Karpas-422 (cell line): ENCODE data around the gene ERCC6. TPM values are rescaled to one million over a fixed set of nuclear protein-coding genes. Genes with fewer than 3 reads are reported as not detected.

ENCODE experiments used
- DNase-seq: peaks from one replicate; pipeline ENCODE4 v3.0.0-alpha.2; 2015
- H2AFZ ChIP-seq: fragments of 200-600 bp; sonication (generic); 2 replicates; pipeline ENCODE4 v1.6.1; 2014; ENCODE audit warnings: antibody characterized with exemption, low read length, mixed read lengths
- H3K27ac ChIP-seq: fragments of 200-600 bp; sonication (generic); 2 replicates; pipeline ENCODE4 v1.5.1; 2014; ENCODE audit warnings: mild to moderate bottlenecking, low read length, moderate library complexity
- H3K27me3 ChIP-seq: fragments of 200-600 bp; sonication (generic); 2 replicates; pipeline ENCODE4 v1.6.1; 2014; ENCODE audit warnings: low read length, mixed read lengths
- H3K36me3 ChIP-seq: fragments of 200-600 bp; sonication (generic); 2 replicates; pipeline ENCODE4 v1.6.1; 2014; ENCODE audit warnings: low read length, mixed read lengths; ENCODE audit not compliant: insufficient read depth
- H3K4me1 ChIP-seq: fragments of 200-600 bp; sonication (generic); 2 replicates; pipeline ENCODE4 v1.6.1; 2014; ENCODE audit warnings: mild to moderate bottlenecking, low read length, mixed read lengths
- H3K4me2 ChIP-seq: fragments of 200-600 bp; sonication (generic); 2 replicates; pipeline ENCODE4 v1.6.1; 2014; ENCODE audit warnings: low read length, low read depth, mild to moderate bottlenecking; ENCODE audit not compliant: poor library complexity, severe bottlenecking
- H3K4me3 ChIP-seq: fragments of 200-600 bp; sonication (generic); 2 replicates; pipeline ENCODE4 v1.5.1; 2014; ENCODE audit warnings: mild to moderate bottlenecking, antibody characterized with exemption, low read length, mixed read lengths
- H3K79me2 ChIP-seq: fragments of 200-600 bp; sonication (generic); 2 replicates; pipeline ENCODE4 v1.6.1; 2014; ENCODE audit warnings: mild to moderate bottlenecking, low read length, mixed read lengths
- H3K9ac ChIP-seq: fragments of 200-600 bp; sonication (generic); 2 replicates; pipeline ENCODE4 v1.6.0; 2014; ENCODE audit warnings: low read length
- H3K9me2 ChIP-seq: fragments of 200-600 bp; sonication (generic), shearing (Covaris generic); replicated peaks from 2 replicates; pipeline ENCODE4 v1.6.0; 2014; ENCODE audit warnings: mild to moderate bottlenecking, low read length, moderate library complexity; ENCODE audit not compliant: insufficient read depth
- H3K9me3 ChIP-seq: fragments of 300-700, 200-600 bp; sonication (generic); 2 replicates; pipeline ENCODE4 v1.6.1; 2014; ENCODE audit warnings: low read length, mixed read lengths
- H4K20me1 ChIP-seq: fragments of 200-600 bp; sonication (generic); 2 replicates; pipeline ENCODE4 v1.6.1; 2014; ENCODE audit warnings: mild to moderate bottlenecking, antibody characterized with exemption, low read length, low read depth; ENCODE audit not compliant: insufficient read depth
- total RNA-seq: library from RNA; depleted of rRNA; stranded (reverse); fragments of >200 nt; shearing (Covaris generic); gene quantifications from 2 replicates; pipeline ENCODE4 v1.2.3, GENCODE V29; 2014; ENCODE audit warnings: low replicate concordance

ERCC6 gene
- total RNA-seq, 1 experiment from 2014 or later: 33.8 TPM

- H3K27me3 ChIP-seq: no peaks in the 10 kb centered on the region
- no peaks in the 10 kb centered on the region for H3K79me2 ChIP-seq
These were observed 20.6 kb upstream of the ERCC6 start for GRCh38 chr10:49559476-49559875.

DNA sequence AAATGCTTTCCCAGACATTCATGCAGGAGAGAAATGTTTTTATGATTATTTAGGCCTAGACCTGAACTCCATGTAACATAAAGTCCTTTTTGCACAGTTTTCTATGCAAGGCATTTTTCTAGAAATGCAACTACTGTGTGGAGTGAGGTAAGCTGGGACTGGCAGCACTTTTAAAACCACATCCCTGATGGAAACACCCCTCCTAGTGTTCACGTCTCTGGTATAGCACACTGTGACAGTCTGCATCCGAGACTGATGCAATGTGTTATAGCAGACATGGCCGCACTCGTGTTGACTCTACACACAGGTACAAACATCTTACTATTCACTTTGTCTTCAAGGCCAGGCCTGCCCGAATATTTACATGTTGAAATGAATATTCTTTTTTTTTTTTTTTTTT, 19.3 kb upstream of the ERCC6 start:
- no peak overlapping the region for H3K4me2 ChIP-seq
- H3K27me3 ChIP-seq: no peaks in the 10 kb centered on the region
- DNase-seq: no peak
- no peaks in the 10 kb centered on the region for H3K9me2 ChIP-seq
- no peaks in the 10 kb centered on the region for H4K20me1 ChIP-seq
- no peak overlapping the region for H3K4me3 ChIP-seq
- H3K9me3 ChIP-seq: no peaks in the 10 kb centered on the region
- H3K79me2 ChIP-seq: no peaks in the 10 kb centered on the region
- H2AFZ ChIP-seq: no peak overlapping the region
- H3K9ac ChIP-seq: no peak overlapping the region
- no peaks in the 10 kb centered on the region for H3K36me3 ChIP-seq
- no peak overlapping the region for H3K27ac ChIP-seq
- H3K4me1 ChIP-seq: peaks cover 9% of the 10 kb centered on the region

More at GRCh38 chr10:49559476-49559875, 20.6 kb upstream of the ERCC6 start:
- Histone ChIP-seq H3K9me3 (no peaks in the 10 kb centered on the region), H3K9me2 (no peaks in the 10 kb centered on the region), H3K27ac (no peak overlapping the region), H3K4me3 (no peak overlapping the region), H3K9ac (no peak overlapping the region), H4K20me1 (no peaks in the 10 kb centered on the region), H3K36me3 (no peaks in the 10 kb centered on the region), H3K4me1 (peaks cover 9% of the 10 kb centered on the region), H2AFZ (no peak overlapping the region), H3K4me2 (no peak overlapping the region)
- DNase-seq: no peak

DNA sequence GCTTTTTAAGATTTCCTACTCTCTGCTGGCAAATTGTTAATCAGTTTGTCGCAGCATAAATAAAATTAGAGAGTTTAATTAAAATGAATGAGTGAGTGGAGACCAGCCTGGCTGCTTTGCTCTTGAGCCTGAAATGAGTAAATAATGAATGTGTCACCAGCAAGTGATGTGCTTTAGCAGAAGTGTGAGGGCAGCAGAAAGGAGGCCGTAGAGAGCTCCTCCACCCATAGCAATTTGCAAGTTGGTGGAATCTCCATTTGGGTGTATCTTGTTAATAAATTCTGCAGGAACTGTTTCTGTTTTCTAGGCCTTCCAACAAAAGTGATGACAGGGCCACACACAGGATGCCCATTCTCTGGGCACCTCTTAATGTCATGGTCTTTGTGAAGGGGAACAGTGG, 18.8 kb upstream of the ERCC6 start:
- H3K9me3 ChIP-seq: no peaks in the 10 kb centered on the region

GRCh38 chr10:49556723-49557122, 17.8 kb upstream of the ERCC6 start:
- Histone ChIP-seq H4K20me1 (no peaks in the 10 kb centered on the region), H3K79me2 (no peaks in the 10 kb centered on the region), H3K4me1 (peaks cover 6% of the 10 kb centered on the region; the same call in 1 of the 2 replicates), H3K27me3 (no peaks in the 10 kb centered on the region), H3K36me3 (no peaks in the 10 kb centered on the region), H2AFZ (no peak overlapping the region), H3K4me2 (no peak overlapping the region), H3K9me3 (no peaks in the 10 kb centered on the region), H3K9ac (no peak overlapping the region), H3K4me3 (no peak overlapping the region), H3K9me2 (no peaks in the 10 kb centered on the region), H3K27ac (no peak overlapping the region)
- DNase-seq: no peak

More for the DNA sequence above, 18.8 kb upstream of the ERCC6 start:
- Histone ChIP-seq H3K4me3 (no peak overlapping the region), H4K20me1 (no peaks in the 10 kb centered on the region), H3K27me3 (no peaks in the 10 kb centered on the region), H3K9ac (no peak overlapping the region), H3K9me2 (no peaks in the 10 kb centered on the region), H2AFZ (no peak overlapping the region), H3K36me3 (no peaks in the 10 kb centered on the region), H3K27ac (no peak overlapping the region), H3K79me2 (no peaks in the 10 kb centered on the region), H3K4me1 (peaks cover 9% of the 10 kb centered on the region), H3K4me2 (no peak overlapping the region)
- no peak for DNase-seq

GRCh38 chr10:49552277-49552676, 13.4 kb upstream of the ERCC6 start:
- no peaks in the 10 kb centered on the region for H3K36me3 ChIP-seq
- H3K27me3 ChIP-seq: no peaks in the 10 kb centered on the region
- no peak overlapping the region for H2AFZ ChIP-seq

DNA sequence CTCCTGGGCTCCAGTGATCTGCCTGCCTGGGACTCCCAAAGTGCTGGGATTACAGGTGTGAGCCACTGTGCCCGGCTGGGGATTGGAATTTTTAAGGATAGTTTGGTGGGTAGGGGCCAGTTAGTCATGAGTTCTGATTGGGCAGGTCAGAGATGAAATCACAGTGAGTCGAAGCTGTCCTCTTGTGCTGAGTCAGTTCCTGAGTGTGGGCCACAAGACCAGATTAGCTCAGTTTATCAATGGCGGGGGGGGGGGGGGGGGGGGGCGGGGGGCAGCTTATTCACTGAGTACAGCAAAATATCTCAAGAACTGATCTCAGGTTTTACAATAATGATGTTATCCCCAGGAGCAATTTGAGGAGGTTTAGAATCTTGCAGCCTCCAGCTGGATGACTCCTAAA, 11.6 kb upstream of the ERCC6 start:
- Histone ChIP-seq H3K79me2 (no peaks in the 10 kb centered on the region), H3K9me3 (no peaks in the 10 kb centered on the region), H3K36me3 (no peaks in the 10 kb centered on the region), H2AFZ (no peak overlapping the region), H3K4me3 (no peak overlapping the region), H3K9ac (no peak overlapping the region), H4K20me1 (no peaks in the 10 kb centered on the region), H3K9me2 (no peaks in the 10 kb centered on the region), H3K4me1 (peaks cover 4% of the 10 kb centered on the region; the same call in 1 of the 2 replicates), H3K27me3 (no peaks in the 10 kb centered on the region), H3K4me2 (no peak overlapping the region), H3K27ac (no peak overlapping the region)
- DNase-seq: no peak

More at GRCh38 chr10:49552277-49552676, 13.4 kb upstream of the ERCC6 start:
- H3K9ac ChIP-seq: no peak overlapping the region
- no peaks in the 10 kb centered on the region for H3K79me2 ChIP-seq
- H3K4me1 ChIP-seq: peaks cover 6% of the 10 kb centered on the region; the same call in 1 of the 2 replicates
- H3K4me3 ChIP-seq: no peak overlapping the region
- no peaks in the 10 kb centered on the region for H4K20me1 ChIP-seq
- no peaks in the 10 kb centered on the region for H3K9me2 ChIP-seq
- no peak overlapping the region for H3K27ac ChIP-seq
- no peaks in the 10 kb centered on the region for H3K9me3 ChIP-seq
- no peak overlapping the region for H3K4me2 ChIP-seq
- DNase-seq: no peak

DNA sequence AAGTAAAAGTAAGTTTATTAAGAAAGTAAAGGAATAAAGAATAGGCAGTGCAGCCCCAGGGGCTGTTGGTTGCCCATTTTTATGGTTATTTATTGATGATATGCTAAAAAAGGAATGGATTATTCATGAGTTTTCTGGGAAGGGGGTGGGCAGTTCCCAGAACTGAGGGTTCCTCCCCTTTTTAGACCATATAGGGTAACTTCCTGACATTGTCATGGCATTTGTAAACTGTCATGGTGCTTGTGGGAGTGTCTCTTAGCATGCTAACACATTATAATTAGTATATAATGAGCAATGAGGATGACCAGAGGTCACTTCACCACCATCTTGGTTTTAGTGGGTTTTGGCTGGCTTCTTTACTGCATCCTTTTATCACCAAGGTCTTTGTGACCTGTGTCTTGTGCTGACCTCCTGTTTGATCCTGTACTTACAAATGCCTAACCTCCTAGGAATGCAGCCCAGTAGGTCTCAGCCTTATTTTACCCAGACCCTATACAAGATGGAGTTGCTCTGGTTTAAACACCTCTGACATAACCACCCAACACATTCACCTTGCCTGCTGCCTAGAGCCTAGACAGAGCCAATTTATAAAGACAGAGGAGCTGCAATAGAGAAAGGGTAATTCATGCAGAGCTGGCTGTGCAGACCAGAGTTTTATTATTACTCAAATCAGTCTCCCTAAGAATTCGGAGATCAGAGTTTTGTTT, 10.9 kb upstream of the ERCC6 start:
- H3K27ac ChIP-seq: no peak overlapping the region
- no peaks in the 10 kb centered on the region for H3K36me3 ChIP-seq
- no peak overlapping the region for H3K9ac ChIP-seq
- no peak overlapping the region for H2AFZ ChIP-seq
- no peaks in the 10 kb centered on the region for H3K4me1 ChIP-seq
- H3K4me3 ChIP-seq: no peak overlapping the region
- H3K9me3 ChIP-seq: no peaks in the 10 kb centered on the region
- H3K4me2 ChIP-seq: no peak overlapping the region
- no peaks in the 10 kb centered on the region for H4K20me1 ChIP-seq
- no peaks in the 10 kb centered on the region for H3K9me2 ChIP-seq
- DNase-seq: no peak
- no peaks in the 10 kb centered on the region for H3K27me3 ChIP-seq
- H3K79me2 ChIP-seq: no peaks in the 10 kb centered on the region

GRCh38 chr10:49543604-49544003, 4.7 kb upstream of the ERCC6 start:
- Histone ChIP-seq H3K79me2 (no peaks in the 10 kb centered on the region), H2AFZ (no peak overlapping the region), H3K9ac (no peak overlapping the region), H3K4me2 (no peak overlapping the region), H3K27me3 (no peaks in the 10 kb centered on the region), H3K9me2 (no peaks in the 10 kb centered on the region), H3K27ac (no peak overlapping the region), H4K20me1 (no peaks in the 10 kb centered on the region), H3K4me1 (peaks cover 8% of the 10 kb centered on the region), H3K9me3 (no peaks in the 10 kb centered on the region), H3K36me3 (no peaks in the 10 kb centered on the region), H3K4me3 (no peak overlapping the region)
- DNase-seq: no peak
